Right forelimb (tissue), 1 donor: Measurements from ENCODE around the gene PRKAG1.

ENCODE experiments used
- DNase-seq: peaks from one replicate; pipeline ENCODE4 v3.0.0-alpha.2; 2018

Gene PRKAG1

DNA sequence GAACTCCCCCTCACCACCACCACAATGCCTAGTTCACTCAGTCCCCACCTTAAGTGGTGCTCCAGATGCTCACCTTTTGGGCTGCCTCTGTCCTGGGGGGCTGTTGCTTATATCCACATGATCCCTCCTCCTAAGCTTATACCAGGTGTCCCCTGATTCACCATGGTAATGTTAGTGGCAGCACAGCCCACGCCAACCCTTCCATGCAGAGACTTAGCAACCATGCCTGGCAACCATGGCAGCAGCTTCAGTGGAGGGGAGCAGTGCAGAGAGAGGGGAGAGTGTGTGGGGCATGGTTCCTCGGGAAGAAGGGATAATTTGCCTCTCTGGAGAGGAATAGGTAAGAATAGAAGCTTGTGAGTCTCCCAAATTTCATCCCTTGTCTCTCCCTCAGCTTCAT lies 18.2 kb downstream of the PRKAG1 start:
- no peak for DNase-seq

GRCh38 chr12:48999371-49000131 lies 19.0 kb downstream of the PRKAG1 start, which contains the start of gene DDN:
Gene DDN (minus strand): TSS chr12:48999375. CDS start chr12:48999287, 88 bp downstream.
- no peak for DNase-seq

- DNase-seq = no peak
Observed at GRCh38 chr12:48998497-48999353, 19.9 kb downstream of the PRKAG1 start.

- DNase-seq = no peak
Observed at GRCh38 chr12:48997719-48998496, 20.7 kb downstream of the PRKAG1 start.

- DNase-seq = peak; percentile 85
Observed at GRCh38 chr12:48996794-48997718, 21.5 kb downstream of the PRKAG1 start.

- DNase-seq = peak; percentile 88
Observed at GRCh38 chr12:48995086-48995879, 23.3 kb downstream of the PRKAG1 start.

DNA sequence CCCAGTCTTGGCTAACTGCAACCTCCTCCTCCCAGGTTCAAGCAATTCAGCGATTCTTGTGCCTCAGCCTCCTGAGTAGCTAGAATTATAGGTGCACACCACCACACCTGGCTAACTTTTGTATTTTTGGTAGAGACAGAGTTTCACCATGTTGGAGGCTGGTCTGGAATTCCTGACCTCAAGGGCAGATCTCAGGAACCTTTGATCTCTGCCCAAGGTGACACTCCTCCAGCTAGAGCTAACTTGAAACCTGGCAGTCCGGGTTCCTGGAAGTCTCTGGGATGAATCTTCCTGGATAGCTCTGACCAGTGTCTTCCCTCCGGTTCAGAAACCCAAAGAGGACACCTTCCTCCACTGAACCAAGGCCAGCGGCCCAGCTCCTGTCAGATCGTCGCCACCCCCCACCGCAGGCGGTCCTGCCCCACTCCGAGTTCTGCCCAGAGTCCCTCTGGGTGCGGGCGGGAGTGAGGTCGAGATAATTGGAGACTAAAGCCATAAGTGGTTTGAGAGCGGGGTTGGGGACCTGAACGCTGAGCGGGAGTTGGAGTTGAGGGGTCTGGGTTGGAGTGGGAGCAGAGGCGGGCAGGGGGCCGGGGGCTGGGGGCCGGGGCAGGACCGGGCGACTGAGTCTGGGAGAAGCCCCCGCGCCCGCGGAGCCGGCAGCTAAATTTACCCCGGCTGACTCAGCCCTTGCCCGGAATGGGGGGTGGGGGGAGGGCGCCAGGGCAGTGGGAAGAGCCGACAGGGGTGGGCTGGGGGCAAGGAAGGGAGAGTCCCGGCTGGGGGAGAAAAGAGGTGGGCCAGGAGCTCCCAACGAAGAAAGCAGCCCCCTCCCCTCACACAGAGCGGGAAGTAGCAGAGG lies 24.1 kb downstream of the PRKAG1 start:
- no peak for DNase-seq

GRCh38 chr12:48993787-48994186 lies 24.8 kb downstream of the PRKAG1 start:
- no peak for DNase-seq

- DNase-seq = no peak
Observed at GRCh38 chr12:48991247-48992050, 27.1 kb downstream of the PRKAG1 start.

- DNase-seq = no peak
Observed at GRCh38 chr12:48990552-48990951, 28.0 kb downstream of the PRKAG1 start.

DNA sequence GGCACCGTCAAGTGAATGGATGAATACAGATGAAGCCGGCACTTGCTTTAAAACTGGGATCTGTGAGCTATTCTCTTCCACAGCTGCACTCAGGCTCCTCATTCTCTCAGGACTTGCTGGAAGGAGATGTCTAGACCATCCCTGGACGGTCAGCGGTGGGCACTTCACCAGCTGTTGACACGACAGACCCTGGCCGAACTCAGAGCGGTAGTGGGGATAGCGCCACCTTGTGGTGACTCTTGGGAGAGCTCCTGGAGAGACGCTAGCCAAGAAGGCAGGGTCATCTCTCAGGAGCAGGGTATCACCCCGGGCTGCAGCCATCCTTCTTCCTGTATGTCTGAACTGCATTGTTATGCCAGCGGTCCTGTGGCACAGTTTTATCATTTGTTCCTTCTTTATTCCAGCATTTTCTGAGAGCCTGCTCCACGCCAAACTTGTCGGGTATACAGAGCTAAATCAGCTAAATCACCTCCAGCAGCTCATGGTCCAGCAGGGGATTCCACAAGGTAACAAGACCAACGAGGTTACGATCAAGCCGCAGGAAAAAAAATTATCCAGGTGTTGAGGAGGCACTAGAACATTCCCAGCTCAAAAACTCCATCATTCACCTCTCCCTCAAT lies 30.4 kb downstream of the PRKAG1 start:
- no peak for DNase-seq

- DNase-seq = no peak
Observed at GRCh38 chr12:48986720-48987291, 31.8 kb downstream of the PRKAG1 start.

- no peak for DNase-seq
Observed at GRCh38 chr12:48985901-48986300, 32.7 kb downstream of the PRKAG1 start.

DNA sequence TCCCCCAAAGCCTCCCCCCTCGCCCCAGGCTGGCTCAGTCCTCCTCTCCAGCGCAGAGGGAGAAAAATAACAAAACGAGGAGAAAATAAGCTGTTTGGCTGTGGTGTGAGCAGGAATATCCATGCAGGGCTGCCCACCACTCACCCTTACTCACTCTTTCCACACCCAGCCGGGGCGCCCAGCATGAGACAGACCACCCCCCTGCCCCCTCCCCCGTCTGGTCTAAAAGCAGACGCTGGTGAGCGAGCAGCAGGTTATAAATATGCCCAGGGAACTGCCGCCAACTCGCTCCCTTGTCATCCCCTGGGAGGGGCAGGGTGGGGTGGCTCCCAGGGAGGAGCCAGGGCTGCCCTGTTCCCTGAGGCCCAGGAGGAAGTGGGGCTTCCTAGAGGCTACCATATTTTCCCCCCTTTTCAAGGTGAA lies 33.1 kb downstream of the PRKAG1 start:
- no peak for DNase-seq

DNA sequence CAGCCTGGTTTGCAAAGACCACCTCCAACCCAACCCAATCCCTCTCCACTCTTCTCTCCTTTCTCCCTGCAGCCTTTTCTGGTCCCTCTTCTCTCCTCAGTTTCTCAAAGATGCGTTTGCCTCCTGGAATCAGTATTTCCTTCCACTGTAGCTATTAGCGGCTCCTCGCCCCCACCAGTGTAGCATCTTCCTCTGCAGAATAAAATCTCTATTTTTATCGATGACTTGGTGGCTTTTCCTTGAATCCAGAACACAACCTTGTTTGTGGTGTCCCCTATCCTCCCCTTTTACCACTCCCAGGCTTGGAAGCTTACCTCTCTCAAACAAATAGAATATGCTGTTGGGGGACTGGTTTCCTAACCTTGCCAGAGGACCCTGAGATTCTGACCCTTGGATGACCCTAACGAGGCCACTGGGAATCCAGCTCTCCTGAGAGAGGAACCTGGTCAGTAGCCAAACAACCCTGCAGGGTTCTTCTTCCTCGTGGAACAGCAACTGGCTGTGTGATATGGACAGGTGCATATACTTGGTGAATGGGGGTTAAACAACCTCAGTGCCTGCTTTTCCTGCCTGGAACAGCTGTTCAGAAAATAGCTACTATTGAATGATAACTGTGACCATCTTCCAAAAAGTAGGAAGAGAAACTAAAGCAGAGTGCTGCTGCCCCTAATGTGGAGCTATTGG lies 36.0 kb downstream of the PRKAG1 start:
- DNase-seq = no peak

DNA sequence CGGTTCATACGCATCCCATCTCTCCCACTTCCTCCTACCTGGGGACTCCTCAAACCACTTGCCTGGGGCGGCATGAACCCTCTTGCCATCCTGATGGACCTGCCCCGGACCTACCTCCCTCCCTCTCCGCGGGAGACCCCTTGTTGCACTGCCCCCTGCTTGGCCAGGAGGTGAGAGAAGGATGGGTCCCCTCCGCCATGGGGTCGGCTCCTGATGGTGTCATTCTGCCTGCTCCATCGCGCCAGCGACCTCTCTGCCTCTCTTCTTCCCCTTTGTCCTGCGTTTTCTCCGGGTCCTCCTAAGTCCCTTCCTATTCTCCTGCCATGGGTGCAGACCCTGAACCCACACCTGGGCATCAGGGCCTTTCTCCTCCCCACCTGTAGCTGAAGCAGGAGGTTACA lies 36.8 kb downstream of the PRKAG1 start:
- no peak for DNase-seq

DNA sequence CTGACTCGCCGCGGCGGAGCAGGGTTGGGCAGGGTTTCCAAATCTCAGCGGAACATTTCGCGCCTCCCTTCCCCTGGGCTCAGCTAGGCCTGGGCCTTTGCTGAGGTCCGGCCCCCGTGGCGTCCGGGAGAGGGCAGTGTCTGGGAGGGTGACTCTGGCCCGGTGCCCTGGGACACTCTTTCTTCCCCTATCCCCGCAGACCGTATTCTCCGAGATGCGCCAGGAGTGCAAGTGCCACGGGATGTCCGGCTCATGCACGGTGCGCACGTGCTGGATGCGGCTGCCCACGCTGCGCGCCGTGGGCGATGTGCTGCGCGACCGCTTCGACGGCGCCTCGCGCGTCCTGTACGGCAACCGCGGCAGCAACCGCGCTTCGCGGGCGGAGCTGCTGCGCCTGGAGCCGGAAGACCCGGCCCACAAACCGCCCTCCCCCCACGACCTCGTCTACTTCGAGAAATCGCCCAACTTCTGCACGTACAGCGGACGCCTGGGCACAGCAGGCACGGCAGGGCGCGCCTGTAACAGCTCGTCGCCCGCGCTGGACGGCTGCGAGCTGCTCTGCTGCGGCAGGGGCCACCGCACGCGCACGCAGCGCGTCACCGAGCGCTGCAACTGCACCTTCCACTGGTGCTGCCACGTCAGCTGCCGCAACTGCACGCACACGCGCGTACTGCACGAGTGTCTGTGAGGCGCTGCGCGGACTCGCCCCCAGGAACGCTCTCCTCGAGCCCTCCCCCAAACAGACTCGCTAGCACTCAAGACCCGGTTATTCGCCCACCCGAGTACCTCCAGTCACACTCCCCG lies 37.4 kb downstream of the PRKAG1 start:
- no peak for DNase-seq
